GM18526 (cell line): ENCODE data around the gene KIF1C.
A peak's percentile ranks its signal among the peaks of the same experiment; 100 is the strongest.

Experiments
- POLR2A ChIP-seq: IDR thresholded peaks from 3 replicates; pipeline ENCODE4 v1.6.1; 2011; ENCODE audit not compliant: insufficient read length; ENCODE audit errors: extremely low read depth

KIF1C gene

DNA sequence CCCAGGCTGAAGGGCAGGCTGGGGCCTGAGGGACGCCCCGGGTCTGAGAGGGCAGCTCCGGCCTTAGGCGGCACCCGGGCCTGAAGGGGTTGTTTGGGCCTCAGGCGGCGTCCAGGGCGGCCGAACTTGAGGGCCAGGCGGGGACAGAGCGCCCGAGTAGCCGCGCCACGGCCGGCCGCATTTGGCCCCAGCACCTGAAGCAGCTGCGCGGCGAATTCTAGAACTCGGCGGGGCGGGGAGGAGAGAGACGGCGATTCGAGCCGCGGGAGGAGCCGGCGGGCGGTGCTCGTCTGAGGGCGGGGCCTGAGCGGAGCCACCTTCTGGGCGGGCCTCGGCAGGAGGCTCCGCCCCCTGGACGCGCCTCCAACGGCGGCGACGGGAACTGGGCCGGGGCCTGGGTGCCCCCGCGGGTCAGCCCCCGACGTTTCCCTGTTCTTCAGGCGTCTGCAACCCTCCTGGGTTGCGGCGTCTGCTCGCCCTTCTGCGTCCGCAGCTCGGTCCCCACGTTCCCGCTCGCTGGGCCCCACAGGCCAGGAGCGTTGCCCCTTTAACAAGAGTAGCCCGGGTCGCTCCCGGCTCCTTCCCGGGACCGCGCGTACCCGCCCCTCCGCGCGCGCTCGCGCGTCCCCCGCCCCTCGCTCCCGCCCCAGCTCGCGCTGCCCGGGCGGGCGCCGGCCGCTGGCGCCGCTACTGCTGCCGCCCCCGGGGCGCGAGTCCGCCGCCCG lies at the start of gene KIF1C, which contains the start of gene INCA1:
Gene KIF1C (plus strand): TSS at position 649 of the 725 bp plus-strand sequence. CDS start 2,297 bp downstream, outside the sequence.
Gene INCA1 (minus strand): TSS at position 221 of the 725 bp plus-strand sequence. CDS start 3,085 bp downstream, outside the sequence.
- peak; percentile 60 for TF ChIP-seq POLR2A

DNA sequence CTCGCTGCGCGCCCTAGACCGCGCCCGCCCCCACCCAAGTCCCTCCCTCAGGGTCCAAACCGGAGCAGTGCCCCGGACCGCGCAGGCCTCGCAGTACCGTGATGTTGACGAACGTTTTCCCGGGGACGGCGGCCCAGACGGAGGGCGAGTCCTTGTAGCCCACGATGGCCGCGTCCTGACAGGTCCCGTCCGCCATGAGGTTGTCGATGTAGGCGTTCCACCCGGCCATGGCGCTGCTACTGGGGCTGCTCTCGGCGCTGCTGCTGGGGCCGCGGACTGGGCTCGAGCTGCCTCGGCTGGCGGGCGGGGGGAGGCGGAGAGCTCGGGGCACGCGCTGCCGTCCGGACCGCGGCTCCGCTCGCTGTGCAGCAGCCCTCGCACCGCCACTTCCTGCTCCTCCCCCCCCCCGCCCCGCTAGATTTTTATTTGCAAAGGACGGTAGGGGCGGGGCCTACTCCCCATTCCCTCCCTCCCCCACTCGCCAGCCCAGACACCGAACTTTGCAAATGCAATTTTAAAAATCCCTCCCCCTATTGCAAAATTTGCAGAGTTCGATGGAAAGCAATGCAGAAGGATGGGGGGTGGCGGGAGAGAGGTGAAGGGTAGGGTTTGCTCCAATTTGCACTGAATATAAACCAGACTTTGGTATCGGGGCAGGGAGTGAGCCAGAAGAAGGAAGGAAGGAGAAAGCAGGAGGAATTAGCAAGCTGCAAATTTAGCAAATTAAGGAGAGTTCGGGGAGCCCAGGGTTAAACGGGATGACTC lies 49.4 kb upstream of the KIF1C start, which contains the start of gene PFN1:
Gene PFN1 (minus strand): TSS at position 365 of the 765 bp plus-strand sequence. CDS start 136 bp downstream, at position 229.
- TF ChIP-seq POLR2A = peak; percentile 96

DNA sequence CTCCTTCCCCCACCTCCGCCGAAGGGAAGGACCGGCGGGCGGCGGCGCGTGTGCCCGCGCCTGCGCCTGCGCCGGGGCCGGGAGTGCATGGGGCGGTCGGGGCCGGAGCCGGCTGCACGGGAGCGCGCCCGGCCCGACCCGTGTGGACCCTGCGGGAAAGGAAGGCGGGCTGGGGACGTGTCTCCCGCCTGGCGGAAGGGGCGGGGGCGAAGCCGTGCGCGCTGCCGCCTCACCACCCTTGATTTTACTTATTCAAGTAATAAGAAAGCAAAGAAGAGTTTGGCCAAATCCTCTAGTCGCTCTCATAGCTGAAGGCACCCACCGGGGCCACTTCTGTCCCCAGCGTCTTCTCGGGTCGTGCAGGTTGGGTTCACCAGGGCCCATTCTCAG lies 48.8 kb upstream of the KIF1C start:
- TF ChIP-seq POLR2A = peak; percentile 44

GRCh38 chr17:4949321-4950074 lies 48.3 kb upstream of the KIF1C start:
- TF ChIP-seq POLR2A = peak; percentile 52

- TF ChIP-seq POLR2A = peak; percentile 37
Measured at GRCh38 chr17:4950075-4950745, 47.5 kb upstream of the KIF1C start.

DNA sequence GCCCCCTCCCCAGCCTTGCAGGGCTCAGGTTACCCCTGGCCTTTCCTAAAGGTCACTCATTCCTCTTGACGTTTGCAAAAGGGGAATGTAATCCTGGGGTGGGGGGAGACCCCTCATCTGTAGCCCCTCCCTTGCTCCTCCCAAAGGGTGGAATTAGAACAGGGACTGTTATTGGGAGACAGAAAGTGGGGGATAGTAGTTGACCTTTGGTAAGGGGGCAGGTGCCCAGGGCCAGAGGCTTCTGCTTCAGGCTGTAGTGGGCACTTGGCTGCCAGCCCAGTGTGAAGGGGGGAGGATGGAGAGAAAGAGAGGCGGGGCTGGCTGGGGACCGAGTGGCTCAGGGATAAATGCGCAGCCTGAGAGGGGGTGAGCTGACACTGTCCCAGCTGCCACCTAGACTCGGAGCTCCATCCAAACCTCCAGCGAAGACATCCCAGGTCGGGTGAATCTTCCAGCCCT lies 47.0 kb upstream of the KIF1C start, which contains the start of gene ENO3:
Gene ENO3 (plus strand): TSS at position 374 of the 459 bp plus-strand sequence. CDS start 711 bp downstream, outside the sequence.
- TF ChIP-seq POLR2A = no peak

DNA sequence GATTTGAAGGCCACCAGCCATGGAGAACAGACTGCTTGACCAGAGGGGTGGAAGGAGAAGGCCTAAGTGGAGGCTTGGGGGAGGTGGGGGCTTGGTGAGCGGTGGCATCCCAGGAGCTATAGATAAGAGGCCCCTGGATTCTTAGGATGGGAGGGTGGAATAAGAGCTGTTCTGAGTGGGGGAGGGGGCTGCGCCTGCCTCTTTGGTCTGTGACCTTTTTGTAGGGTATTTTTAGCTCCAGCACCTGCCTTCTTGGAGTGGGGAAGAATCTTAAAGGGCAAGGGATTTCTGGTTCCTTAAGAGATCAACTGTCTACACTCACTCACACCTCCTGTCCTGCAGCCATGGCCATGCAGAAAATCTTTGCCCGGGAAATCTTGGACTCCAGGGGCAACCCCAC lies 46.3 kb upstream of the KIF1C start:
- no peak for TF ChIP-seq POLR2A

- TF ChIP-seq POLR2A = no peak
Measured at GRCh38 chr17:4953451-4953961, 44.2 kb upstream of the KIF1C start.

- TF ChIP-seq POLR2A = no peak
Measured at GRCh38 chr17:4955091-4955490, 42.7 kb upstream of the KIF1C start.

GRCh38 chr17:4956493-4957061 lies 41.2 kb upstream of the KIF1C start:
- no peak for TF ChIP-seq POLR2A

DNA sequence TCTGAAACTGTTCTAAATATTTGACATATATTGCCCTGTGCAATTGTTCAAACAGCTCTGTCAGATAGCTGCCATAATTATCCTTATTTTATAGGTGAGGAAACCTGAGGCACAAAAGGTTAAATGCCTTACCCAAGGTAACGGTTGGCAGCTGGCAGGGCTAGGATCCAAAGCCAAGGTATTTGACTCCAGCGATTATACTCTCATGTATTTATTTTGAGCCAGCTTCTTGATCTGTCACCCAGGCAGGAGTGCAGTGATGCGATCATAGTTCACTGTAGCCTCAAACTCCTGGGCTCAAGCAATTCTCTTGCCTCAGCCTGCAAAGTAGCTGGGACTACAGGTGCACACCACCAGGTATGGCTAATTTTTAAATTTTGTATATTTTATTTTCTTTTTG lies 39.6 kb upstream of the KIF1C start:
- TF ChIP-seq POLR2A = no peak

- no peak for TF ChIP-seq POLR2A
Measured at GRCh38 chr17:4959261-4959965, 38.3 kb upstream of the KIF1C start.

- TF ChIP-seq POLR2A = no peak
Measured at GRCh38 chr17:4960279-4960922, 37.3 kb upstream of the KIF1C start.

- TF ChIP-seq POLR2A = no peak
Measured at GRCh38 chr17:4965311-4965986, 32.3 kb upstream of the KIF1C start.
